ENCODE data around the gene MECP2. TPM values are rescaled to one million over a fixed set of nuclear protein-coding genes. Genes with fewer than 3 reads are reported as not detected.
"Not testable (repeated sequence)": the region's sequence is repeated elsewhere in the genome, so short reads cannot be mapped to it uniquely, and the experiment has no call there.

The MECP2 gene
- polyA plus RNA-seq, 1 experiment = 11.9 TPM

- no peaks in the 10 kb centered on the region for H3K36me3 ChIP-seq (ENCODE audit: control insufficient read depth, insufficient read depth, low read length)
- DNase-seq (ENCODE audit: low read depth) = no peak
- TF ChIP-seq CTCF (IDR thresholded peaks at IDR 0.05; ENCODE audit: insufficient read depth, low read depth, low read length) = no peak
- H3K4me3 ChIP-seq (ENCODE audit: low read depth, low read length) = no peak overlapping the region
- ChIA-PET CTCF (no interaction called here), POLR2A (no interaction called here)
- H3K27me3 ChIP-seq (ENCODE audit: control insufficient read depth, insufficient read depth, low read length) = no peaks in the 10 kb centered on the region
Measured at GRCh38 chrX:153983321-153983801, 114.2 kb downstream of the MECP2 start.

GRCh38 chrX:153981771-153982533, 115.6 kb downstream of the MECP2 start:
- CTCF ChIA-PET = interaction anchor here (0.8 kb wide), 1 partner anchor 20 kb away, joined by 4 read pairs; no protein-coding TSS in a partner anchor
- POLR2A ChIA-PET = interaction anchor here (0.6 kb wide), 1 partner anchor 59 kb away, joined by 4 read pairs; no protein-coding TSS in a partner anchor
- Histone ChIP-seq H3K4me3 (ENCODE audit: low read depth, low read length) (no peak overlapping the region), H3K27me3 (ENCODE audit: control insufficient read depth, insufficient read depth, low read length) (no peaks in the 10 kb centered on the region), H3K36me3 (ENCODE audit: control insufficient read depth, insufficient read depth, low read length) (no peaks in the 10 kb centered on the region)
- no peak for TF ChIP-seq CTCF (IDR thresholded peaks at IDR 0.05; ENCODE audit: insufficient read depth, low read depth, low read length)
- DNase-seq (ENCODE audit: low read depth) = no peak

GRCh38 chrX:153981231-153981630, 116.3 kb downstream of the MECP2 start:
- ChIA-PET POLR2A (interaction anchor here (0.6 kb wide), 1 partner anchor 59 kb away, joined by 4 read pairs; no protein-coding TSS in a partner anchor), CTCF (interaction anchor here (0.8 kb wide), 1 partner anchor 21 kb away, joined by 4 read pairs; no protein-coding TSS in a partner anchor)
- Histone ChIP-seq H3K4me3 (ENCODE audit: low read depth, low read length) (no peak overlapping the region), H3K27me3 (ENCODE audit: control insufficient read depth, insufficient read depth, low read length) (no peaks in the 10 kb centered on the region), H3K36me3 (ENCODE audit: control insufficient read depth, insufficient read depth, low read length) (no peaks in the 10 kb centered on the region)
- DNase-seq (ENCODE audit: low read depth) = no peak
- no peak for TF ChIP-seq CTCF (IDR thresholded peaks at IDR 0.05; ENCODE audit: insufficient read depth, low read depth, low read length)

- H3K27me3 ChIP-seq (ENCODE audit: control insufficient read depth, insufficient read depth, low read length); DNase-seq (ENCODE audit: low read depth); H3K4me3 ChIP-seq (ENCODE audit: low read depth, low read length); H3K36me3 ChIP-seq (ENCODE audit: control insufficient read depth, insufficient read depth, low read length); CTCF ChIA-PET: not testable (repeated sequence)
- POLR2A ChIA-PET = interaction anchor here (0.8 kb wide), 1 partner anchor 60 kb away, joined by 11 read pairs; no protein-coding TSS in a partner anchor
Measured at GRCh38 chrX:153980394-153980793, 117.1 kb downstream of the MECP2 start.

- ChIA-PET CTCF (interaction anchor here (0.9 to 1.5 kb wide), 2 partner anchors 39 to 41 kb away, joined by 3 to 7 read pairs; no protein-coding TSS in a partner anchor), POLR2A (no interaction called here)
- TF ChIP-seq CTCF (IDR thresholded peaks at IDR 0.05; ENCODE audit: insufficient read depth, low read depth, low read length) = no peak
- H3K27me3 ChIP-seq (ENCODE audit: control insufficient read depth, insufficient read depth, low read length) = no peaks in the 10 kb centered on the region
- DNase-seq (ENCODE audit: low read depth) = no peak
- H3K4me3 ChIP-seq (ENCODE audit: low read depth, low read length) = no peak overlapping the region
- H3K36me3 ChIP-seq (ENCODE audit: control insufficient read depth, insufficient read depth, low read length) = no peaks in the 10 kb centered on the region
Measured at GRCh38 chrX:153974726-153975286, 122.7 kb downstream of the MECP2 start.

Measured in BJ (cell line).